ENCODE data around the gene PHLDA1. TPM values are rescaled to one million over a fixed set of nuclear protein-coding genes. Genes with fewer than 3 reads are reported as not detected.

PHLDA1 gene
- total RNA-seq, 1 experiment from 2014 or later, result 4.9 TPM

GRCh38 chr12:76007640-76008039 is 23.9 kb downstream of the PHLDA1 start:
- intact Hi-C loops (cut with micrococcal nuclease; ENCODE audit: unreplicated experiment), result no loop called here
- POLR2A ChIA-PET (ENCODE audit: low non-redundant PET), result no interaction called here
- Histone ChIP-seq H3K27me3 (replicated peaks; ENCODE audit: insufficient read depth, low read depth, low read length, poor library complexity) (no peaks in the 10 kb centered on the region), H3K4me1 (ENCODE audit: insufficient read depth, low read length, poor library complexity, severe bottlenecking) (peaks cover 1% of the 10 kb centered on the region), H3K27ac (ENCODE audit: low read depth, low read length, poor library complexity, severe bottlenecking) (no peak overlapping the region), H3K36me3 (ENCODE audit: insufficient read depth, low read length, poor library complexity, severe bottlenecking) (no peaks in the 10 kb centered on the region), H3K9me3 (ENCODE audit: low read depth, low read length, poor library complexity, severe bottlenecking) (peaks cover 2% of the 10 kb centered on the region), H3K4me3 (ENCODE audit: low read depth, low read length, poor library complexity, severe bottlenecking) (no peak overlapping the region)
- CTCF ChIA-PET, result no interaction called here
- DNase-seq (ENCODE audit: low spot score), result no peak
- BruUV-seq (replicated peaks), result no TSS peak
- TF ChIP-seq EZH2 (IDR thresholded peaks at IDR 0.05; ENCODE audit: borderline replicate concordance, low read depth, low read length, poor library complexity, severe bottlenecking) (no peak), CTCF (conservative IDR thresholded peaks at IDR 0.05; ENCODE audit: low read depth, low read length) (no peak)

- no peak overlapping the region for H3K27ac ChIP-seq (ENCODE audit: low read depth, low read length, poor library complexity, severe bottlenecking)
- no peak overlapping the region for H3K4me3 ChIP-seq (ENCODE audit: low read depth, low read length, poor library complexity, severe bottlenecking)
- H3K9me3 ChIP-seq (ENCODE audit: low read depth, low read length, poor library complexity, severe bottlenecking), result peaks cover 2% of the 10 kb centered on the region
- POLR2A ChIA-PET (ENCODE audit: low non-redundant PET), result no interaction called here
- CTCF ChIA-PET, result no interaction called here
- DNase-seq (ENCODE audit: low spot score), result no peak
- intact Hi-C loops (cut with micrococcal nuclease; ENCODE audit: unreplicated experiment), result no loop called here
- no peaks in the 10 kb centered on the region for H3K36me3 ChIP-seq (ENCODE audit: insufficient read depth, low read length, poor library complexity, severe bottlenecking)
- BruUV-seq (replicated peaks), result no TSS peak
- peaks cover 5% of the 10 kb centered on the region for H3K4me1 ChIP-seq (ENCODE audit: insufficient read depth, low read length, poor library complexity, severe bottlenecking)
- H3K27me3 ChIP-seq (replicated peaks; ENCODE audit: insufficient read depth, low read depth, low read length, poor library complexity), result no peaks in the 10 kb centered on the region
- TF ChIP-seq CTCF (conservative IDR thresholded peaks at IDR 0.05; ENCODE audit: low read depth, low read length) (no peak), EZH2 (IDR thresholded peaks at IDR 0.05; ENCODE audit: borderline replicate concordance, low read depth, low read length, poor library complexity, severe bottlenecking) (no peak)
Observed at GRCh38 chr12:76006028-76006925, 25.3 kb downstream of the PHLDA1 start.

- no peak for DNase-seq (ENCODE audit: low spot score)
- intact Hi-C loops (cut with micrococcal nuclease; ENCODE audit: unreplicated experiment), result no loop called here
- TF ChIP-seq CTCF (conservative IDR thresholded peaks at IDR 0.05; ENCODE audit: low read depth, low read length) (no peak), EZH2 (IDR thresholded peaks at IDR 0.05; ENCODE audit: borderline replicate concordance, low read depth, low read length, poor library complexity, severe bottlenecking) (no peak)
- POLR2A ChIA-PET (ENCODE audit: low non-redundant PET), result no interaction called here
- Histone ChIP-seq H3K4me3 (ENCODE audit: low read depth, low read length, poor library complexity, severe bottlenecking) (no peak overlapping the region), H3K9me3 (ENCODE audit: low read depth, low read length, poor library complexity, severe bottlenecking) (peaks cover 2% of the 10 kb centered on the region), H3K36me3 (ENCODE audit: insufficient read depth, low read length, poor library complexity, severe bottlenecking) (no peaks in the 10 kb centered on the region), H3K27ac (ENCODE audit: low read depth, low read length, poor library complexity, severe bottlenecking) (no peak overlapping the region), H3K4me1 (ENCODE audit: insufficient read depth, low read length, poor library complexity, severe bottlenecking) (peaks cover 5% of the 10 kb centered on the region), H3K27me3 (replicated peaks; ENCODE audit: insufficient read depth, low read depth, low read length, poor library complexity) (no peaks in the 10 kb centered on the region)
- CTCF ChIA-PET, result no interaction called here
- BruUV-seq (replicated peaks), result no TSS peak
Observed at GRCh38 chr12:76003355-76003638, 28.3 kb downstream of the PHLDA1 start.
